Hepatic stellate cell (primary cell): ENCODE data around the gene RBM15.

Experiments
- DNase-seq: peaks from one replicate; pipeline ENCODE4 v3.0.0; 2011; ENCODE audit warnings: low spot score

The RBM15 gene

DNA sequence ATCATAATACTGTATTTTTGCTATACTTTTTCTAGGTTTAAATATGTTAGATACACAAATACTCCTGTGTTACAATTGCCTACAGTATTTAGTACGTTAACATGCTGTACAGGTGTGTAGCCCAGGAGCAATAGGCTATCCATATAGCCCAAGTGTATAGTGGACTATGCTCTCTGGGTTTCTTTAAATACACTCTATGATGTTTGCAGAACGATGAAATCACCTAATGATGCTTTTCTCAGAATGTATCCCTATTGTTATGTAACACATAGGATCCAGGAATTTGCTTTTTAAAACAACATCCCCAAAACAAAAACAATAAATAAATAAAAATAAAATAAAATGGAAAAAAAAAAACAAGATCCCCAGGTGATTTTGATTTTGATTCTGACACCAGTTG, 18.1 kb upstream of the RBM15 start:
- DNase-seq: no peak

DNA sequence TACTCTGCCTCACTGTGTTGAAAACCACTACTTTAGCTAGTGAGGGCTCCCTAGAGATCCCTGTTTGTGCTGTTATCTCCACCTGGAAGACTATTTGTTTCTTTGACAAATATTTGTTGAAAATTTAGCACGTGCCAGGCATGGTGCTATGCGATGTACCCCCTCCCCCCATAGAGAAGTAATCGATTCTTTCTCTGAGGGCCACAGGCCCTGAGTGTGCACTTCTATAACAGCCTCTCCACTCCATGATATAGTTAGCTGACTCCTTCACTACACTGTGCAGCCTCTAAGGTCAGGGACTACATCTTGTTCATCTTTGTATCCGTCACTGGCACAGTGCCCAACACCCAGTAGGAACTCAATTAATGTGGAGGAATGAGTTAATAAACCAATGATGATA, 17.3 kb upstream of the RBM15 start:
- DNase-seq: no peak

DNA sequence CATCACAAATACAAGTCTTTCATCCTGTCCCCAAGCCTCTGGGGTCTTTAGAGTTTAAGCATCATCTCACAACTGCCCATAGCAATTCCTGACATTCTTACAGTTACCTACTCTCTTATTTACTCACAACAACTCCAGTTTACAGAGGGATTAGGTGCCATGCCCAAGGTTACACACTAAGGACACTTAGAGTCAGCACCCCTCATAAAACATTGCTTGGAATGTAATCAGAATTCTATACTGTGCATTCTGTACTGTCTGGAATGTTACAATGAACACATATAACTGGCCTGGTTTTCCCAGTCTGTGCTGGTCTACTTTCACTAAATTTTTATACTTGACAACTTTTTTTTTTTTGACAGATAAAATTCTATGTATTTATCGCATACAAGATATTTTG, 14.5 kb upstream of the RBM15 start:
- DNase-seq: no peak

DNA sequence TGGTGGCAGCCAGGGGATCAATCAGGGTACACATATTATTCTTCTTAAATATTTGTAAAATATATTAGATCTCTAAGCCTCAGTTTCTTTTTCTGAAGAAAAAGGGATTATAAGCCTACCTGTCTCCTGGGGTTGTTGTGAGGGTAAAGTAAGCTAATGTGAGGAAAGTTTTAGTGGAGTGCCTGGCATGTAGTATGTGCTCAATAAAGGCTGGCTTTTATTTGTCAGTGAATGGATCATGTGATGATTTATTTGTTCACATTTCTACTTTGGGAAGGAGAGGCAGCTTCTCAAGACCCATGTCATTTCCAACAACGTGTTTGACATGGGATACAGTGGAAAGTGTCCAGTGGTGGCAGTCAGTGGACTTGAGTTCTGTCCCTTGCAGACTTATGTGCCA, 12.4 kb upstream of the RBM15 start:
- DNase-seq: no peak

DNA sequence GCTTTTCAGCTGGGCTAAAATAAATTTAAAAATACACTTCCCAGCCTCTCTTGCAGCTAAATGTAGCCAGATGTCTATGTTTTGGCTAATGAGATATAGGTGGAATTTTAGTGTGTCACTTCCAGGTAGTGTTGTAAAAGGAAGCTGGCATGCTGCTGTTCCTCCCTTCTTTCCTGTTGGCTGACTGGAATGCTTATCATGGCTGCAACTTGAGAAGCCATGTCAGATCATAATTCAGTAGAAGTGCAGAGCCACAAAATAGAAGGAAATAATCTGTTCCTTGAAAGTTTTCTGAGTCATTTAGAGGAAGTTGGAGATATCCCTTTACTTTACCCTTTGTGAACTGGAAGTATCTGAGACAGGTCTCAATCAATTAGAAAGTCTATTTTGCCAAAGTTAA, 10.9 kb upstream of the RBM15 start:
- no peak for DNase-seq

DNA sequence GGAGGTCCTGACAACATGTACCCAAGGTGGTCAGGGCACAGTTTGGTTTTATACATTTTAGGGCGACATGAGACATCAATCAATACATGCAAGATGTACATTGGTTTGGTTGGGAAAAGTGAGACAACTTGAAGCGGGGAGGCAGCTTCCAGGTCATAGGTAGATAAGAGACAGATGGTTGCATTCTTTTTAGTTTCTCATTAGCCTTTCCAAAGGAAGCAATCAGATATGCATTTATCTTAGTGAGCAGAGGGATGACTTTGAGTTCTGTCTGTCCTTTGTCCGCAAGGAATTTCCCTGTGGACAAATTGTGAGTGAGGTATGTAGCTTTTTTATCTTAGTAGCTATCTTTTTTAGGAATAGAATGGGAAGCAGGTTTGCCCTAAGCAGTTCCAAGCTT, 10.5 kb upstream of the RBM15 start:
- no peak for DNase-seq

DNA sequence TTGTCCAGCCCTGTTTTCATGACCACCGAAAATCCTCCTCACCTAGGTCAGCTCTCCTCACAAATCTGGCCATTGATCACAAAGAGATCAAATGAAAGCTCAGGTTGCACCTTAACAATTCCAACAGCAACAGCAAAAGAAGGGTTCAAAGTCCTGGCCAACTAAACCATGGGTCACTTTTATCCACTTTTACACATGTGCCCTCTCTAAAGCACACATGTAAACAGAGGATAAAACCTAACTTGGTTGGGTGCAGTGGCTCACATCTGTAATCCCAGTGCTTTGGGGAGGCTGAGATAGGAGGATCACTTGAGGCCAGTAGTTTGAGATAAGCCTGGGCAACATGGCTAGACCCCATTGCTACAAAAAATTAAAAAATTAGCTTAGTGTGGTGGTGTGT, 3.9 kb upstream of the RBM15 start:
- no peak for DNase-seq

DNA sequence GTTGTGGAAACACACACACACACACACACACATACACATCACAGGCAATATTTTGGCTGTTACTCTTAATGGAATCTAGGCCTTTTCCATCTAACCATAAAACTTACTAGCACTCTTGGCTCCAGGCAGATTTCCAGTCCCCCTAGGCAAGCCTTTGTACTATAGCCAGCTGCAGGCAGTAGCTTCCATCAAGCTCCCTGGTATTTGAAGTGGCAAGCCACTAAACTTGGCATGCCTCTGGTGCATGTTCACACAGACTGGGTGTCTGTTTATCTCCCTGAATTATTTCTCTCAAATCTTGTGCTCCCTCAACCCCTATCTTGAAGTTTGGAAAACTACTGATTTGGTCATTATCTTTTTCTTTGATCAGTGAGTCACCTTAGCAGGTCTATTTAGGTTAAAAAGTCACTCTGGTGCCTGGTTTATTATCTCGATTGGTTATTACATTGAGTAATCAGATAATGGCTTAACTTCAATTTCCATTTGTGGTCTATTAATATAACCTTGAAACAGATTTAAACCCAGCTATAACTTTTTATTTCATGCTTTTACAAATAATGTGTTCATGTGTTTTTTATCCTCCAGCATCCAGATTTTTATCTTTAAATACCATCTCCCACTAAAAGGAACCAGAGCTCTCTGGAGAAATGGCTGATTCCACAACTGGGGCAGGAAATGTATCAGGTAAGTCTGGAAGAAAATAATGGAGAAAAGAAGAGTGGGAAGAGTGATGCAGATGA, 2.7 kb upstream of the RBM15 start:
- no peak for DNase-seq

DNA sequence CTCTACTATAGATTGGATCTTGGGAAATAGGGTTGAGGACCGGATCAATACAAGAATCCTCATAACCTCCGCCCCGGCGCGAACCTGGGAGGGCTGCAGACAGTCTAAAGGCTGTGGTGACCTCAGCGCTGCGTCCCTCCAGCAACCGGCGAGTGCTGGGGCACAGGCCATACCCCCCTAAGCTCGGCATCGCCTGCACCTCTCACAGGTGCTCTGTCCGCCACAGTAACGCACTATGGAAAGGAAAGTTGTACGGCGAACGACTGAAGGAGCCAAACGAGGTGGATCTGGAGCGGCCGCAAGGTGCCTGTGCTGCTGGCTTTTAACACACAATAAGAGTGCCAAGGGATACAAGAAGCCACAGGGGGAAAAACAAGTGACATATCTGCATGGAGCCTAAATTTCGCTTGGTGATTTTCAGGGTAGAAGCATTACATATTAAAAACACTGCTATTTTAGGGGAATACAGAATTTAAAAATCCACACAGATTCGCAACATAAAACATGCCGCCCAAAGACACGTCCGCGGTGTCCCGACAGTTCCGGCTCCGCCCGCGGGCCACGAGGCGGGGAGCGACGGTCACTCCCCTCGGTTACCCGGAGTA, 1.4 kb upstream of the RBM15 start:
- peak; percentile 9 for DNase-seq

DNA sequence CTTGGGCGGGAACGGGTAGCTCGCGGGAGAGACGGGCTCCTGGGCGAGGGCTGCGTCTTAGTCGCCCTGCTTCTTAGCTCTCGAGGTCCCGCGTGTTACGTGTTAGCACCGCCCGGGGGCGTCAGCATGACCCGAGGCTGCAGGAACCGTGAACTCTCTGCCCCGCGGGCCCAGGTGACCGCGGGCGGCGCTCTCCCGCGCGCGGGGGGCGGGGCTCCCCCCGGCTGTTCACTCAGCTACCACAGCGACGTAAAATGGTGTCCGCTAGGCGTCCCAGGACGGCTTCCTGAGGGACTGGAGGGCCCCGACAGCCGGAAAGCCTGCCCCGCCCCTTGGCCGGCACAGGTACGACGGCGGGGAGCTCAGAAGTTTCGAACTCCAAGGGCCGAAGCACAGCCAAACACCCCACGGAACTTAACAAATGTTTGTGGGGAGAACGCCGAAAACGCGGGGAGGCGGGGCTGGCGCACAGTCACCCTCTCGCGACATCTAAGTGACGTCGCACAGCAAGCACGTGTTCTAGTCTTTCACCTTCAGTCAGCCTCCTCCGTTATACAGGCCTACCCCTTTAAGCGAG, 780 bp upstream of the RBM15 start:
- peak; percentile 95 for DNase-seq

DNA sequence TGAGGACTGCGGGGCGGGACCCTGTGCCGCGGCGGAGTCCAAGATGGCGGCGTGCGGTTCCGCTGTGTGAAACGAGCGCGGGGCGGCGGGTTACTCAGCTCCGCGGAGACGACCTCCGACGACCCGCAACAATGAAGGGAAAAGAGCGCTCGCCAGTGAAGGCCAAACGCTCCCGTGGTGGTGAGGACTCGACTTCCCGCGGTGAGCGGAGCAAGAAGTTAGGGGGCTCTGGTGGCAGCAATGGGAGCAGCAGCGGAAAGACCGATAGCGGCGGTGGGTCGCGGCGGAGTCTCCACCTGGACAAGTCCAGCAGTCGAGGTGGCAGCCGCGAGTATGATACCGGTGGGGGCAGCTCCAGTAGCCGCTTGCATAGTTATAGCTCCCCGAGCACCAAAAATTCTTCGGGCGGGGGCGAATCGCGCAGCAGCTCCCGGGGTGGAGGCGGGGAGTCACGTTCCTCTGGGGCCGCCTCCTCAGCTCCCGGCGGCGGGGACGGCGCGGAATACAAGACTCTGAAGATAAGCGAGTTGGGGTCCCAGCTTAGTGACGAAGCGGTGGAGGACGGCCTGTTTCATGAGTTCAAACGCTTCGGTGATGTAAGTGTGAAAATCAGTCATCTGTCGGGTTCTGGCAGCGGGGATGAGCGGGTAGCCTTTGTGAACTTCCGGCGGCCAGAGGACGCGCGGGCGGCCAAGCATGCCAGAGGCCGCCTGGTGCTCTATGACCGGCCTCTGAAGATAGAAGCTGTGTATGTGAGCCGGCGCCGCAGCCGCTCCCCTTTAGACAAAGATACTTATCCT, 430 bp downstream of the RBM15 start:
- peak; percentile 49 for DNase-seq

DNA sequence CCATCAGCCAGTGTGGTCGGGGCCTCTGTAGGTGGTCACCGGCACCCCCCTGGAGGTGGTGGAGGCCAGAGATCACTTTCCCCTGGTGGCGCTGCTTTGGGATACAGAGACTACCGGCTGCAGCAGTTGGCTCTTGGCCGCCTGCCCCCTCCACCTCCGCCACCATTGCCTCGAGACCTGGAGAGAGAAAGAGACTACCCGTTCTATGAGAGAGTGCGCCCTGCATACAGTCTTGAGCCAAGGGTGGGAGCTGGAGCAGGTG, 961 bp downstream of the RBM15 start:
- DNase-seq: peak; percentile 6

DNA sequence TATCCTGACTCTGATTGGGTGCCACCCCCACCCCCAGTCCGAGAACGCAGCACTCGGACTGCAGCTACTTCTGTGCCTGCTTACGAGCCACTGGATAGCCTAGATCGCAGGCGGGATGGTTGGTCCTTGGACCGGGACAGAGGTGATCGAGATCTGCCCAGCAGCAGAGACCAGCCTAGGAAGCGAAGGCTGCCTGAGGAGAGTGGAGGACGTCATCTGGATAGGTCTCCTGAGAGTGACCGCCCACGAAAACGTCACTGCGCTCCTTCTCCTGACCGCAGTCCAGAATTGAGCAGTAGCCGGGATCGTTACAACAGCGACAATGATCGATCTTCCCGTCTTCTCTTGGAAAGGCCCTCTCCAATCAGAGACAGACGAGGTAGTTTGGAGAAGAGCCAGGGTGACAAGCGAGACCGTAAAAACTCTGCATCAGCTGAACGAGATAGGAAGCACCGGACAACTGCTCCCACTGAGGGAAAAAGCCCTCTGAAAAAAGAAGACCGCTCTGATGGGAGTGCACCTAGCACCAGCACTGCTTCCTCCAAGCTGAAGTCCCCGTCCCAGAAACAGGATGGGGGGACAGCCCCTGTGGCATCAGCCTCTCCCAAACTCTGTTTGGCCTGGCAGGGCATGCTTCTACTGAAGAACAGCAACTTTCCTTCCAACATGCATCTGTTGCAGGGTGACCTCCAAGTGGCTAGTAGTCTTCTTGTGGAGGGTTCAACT, 2.1 kb downstream of the RBM15 start:
- no peak for DNase-seq

DNA sequence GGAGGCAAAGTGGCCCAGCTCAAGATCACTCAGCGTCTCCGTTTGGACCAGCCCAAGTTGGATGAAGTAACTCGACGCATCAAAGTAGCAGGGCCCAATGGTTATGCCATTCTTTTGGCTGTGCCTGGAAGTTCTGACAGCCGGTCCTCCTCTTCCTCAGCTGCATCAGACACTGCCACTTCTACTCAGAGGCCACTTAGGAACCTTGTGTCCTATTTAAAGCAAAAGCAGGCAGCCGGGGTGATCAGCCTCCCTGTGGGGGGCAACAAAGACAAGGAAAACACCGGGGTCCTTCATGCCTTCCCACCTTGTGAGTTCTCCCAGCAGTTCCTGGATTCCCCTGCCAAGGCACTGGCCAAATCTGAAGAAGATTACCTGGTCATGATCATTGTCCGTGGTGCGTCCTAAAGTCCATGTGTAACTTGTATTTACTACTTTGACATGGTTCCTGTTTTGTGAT, 2.7 kb downstream of the RBM15 start:
- no peak for DNase-seq

DNA sequence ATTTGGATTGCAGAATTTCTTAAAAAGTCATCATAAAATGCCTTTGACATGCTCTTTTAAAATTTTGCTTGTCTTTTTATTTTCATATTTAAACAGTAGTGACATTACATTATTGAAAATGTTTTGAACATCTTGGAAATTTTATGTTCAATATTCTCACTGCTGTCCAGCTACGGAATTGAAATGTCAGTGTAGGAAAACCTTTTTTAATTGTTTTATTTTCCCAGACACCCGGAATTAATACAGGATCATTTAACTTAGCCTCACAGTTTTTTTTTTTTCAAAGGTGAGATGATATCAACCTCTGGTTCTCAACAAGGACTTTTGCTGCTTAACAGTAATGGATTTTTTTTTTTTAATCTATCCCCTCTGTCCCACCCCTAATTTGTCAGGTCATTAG, 4.1 kb downstream of the RBM15 start:
- no peak for DNase-seq

DNA sequence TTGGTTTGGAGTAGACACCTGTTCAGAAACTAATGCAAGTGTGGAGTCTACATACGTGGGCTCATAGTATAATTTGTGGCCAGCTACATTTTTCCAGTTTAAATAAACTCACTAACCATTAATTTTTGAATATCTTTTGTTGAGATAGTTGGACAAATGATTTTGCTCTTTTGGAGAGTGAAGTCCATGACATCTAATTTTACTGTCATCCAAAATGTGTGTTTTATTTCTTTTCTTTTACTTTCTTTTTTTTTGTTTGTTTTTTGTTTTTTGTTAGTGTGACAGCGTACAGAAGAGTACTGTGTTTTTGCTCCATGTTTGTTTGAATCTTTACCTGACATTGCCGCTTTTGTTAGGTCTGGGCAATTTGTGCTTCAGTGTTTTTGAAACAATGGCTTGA, 5.0 kb downstream of the RBM15 start:
- DNase-seq: no peak

DNA sequence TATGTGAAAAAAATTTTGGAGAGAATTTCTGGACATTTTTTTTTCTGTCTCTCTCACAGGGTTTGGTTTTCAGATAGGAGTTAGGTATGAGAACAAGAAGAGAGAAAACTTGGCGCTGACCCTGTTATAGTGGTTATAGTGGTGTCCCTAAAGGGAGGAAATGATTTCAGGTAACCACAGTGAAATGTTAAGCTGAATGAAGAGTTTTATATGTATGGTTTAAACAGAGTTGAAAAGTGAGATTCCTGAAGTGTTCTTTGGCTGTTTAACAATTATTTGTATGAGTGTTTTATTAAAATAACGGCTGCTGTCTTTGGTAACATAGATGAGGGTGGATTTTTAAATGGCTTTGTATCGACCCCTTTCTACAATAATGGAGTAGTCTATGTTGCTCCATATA, 6.3 kb downstream of the RBM15 start:
- DNase-seq: no peak

DNA sequence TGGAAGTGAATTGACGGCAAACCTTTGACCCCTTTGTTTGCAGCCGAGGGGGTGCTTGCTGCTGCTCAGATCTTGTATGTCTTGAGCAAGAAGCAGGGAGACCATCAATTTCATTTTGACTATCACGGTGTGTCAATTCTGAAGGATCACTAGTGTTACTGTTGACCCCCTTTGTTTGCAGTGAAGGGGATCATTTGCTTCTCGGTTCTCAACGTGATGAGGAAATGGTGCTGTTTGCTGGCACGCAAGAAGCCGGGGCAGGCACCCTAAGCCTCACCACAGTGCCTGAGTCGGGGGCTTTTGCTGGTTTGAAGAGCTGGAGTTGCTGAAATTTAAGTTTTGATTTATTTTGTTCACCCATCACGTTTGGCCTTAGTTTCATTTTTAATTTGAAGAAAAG, 7.5 kb downstream of the RBM15 start:
- no peak for DNase-seq

DNA sequence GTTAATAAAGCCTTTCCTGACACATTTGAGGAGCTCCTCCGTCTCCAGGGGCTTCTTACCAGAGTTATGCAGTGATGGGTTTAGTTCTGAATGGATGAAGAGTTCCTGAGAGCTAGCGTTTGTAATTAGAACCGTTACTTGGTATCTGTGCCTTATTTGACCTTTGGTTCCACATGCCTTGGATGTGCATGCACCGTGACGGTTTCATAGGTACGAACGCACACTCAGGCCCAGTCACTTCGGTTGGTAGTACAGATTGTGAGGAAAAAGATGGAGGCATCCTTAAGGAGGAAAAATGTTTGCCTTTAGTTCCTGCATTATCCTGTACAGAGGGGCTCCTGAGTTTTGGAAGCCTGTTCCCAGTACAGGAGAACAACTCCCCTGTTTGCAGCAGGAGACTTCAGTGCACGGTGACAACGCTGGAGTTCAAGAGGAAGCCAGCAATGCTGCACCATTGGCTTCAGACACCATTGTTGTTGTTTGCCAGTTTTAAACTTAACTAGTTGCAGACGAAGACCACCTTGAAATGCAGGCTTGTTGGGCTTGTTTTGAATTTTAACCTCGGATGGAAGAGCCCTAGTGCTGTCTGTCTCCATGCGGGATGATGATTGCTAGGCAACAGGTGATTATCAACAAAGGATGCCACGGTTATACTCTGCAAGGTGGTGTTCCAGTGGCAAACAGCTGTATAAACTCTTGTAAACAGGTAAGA, 8.2 kb downstream of the RBM15 start:
- DNase-seq: no peak

DNA sequence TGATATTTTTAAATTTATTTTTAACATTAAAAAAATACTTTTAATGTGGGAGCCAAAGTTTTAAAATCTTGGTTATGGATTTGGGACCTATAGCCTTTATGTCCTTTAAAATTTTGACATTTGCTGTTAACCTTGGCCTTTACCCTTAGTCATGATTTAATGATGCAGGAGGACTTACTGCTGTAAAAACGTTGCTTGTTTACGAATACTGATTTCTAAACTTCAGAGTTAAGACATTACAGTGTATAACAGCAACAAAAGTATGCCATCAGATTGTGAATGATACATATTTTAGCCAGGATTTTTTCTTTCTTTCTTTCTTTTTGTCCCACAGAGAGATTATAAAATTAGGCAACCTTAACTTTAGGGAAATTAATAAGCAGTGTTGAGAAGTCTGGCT, 8.9 kb downstream of the RBM15 start:
- DNase-seq: no peak

DNA sequence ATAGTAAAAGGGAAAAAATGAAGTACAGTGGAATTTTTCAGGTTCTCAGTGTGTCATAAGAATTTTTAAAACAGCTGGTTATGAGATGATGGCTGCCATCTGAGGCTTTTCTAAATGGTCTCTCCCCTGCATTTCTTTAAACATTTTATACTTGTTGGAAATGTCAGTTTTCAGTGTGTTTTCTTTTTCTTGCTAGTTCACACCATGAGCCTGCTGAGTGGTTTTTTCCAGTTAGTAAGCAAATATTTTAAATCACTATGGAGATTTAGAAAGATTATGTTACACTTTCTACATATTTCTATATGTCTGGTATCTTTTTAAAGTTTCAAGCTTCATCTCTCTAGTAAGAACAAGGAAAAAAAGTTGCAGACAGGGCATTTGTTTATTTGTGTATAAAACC, 9.6 kb downstream of the RBM15 start:
- DNase-seq: no peak

DNA sequence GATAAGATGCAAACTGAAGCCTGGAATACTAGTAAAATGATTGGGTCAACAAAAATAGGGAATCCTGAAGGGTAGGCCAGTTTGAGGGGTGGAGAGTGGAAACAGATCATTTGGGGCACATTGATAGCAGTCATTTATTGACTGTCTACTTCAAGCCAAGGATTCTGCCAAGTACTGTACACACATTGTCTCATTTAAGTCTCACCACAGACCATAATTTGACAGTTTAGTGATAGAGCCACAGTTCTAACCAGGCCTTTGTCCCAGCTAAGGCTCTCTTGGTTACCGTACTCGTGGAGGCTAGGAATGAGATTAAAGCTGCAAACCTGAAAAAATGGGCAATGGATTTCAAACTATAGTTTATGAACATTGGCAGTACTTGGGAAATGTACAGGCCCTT, 11.2 kb downstream of the RBM15 start:
- no peak for DNase-seq
